HPDE6-E6E7 (cell line): ENCODE data around the gene TNS3.

Source experiments
- DNase-seq: peaks from one replicate; pipeline ENCODE4 v3.0.0; 2011; ENCODE audit warnings: missing footprints; ENCODE audit errors: extremely low spot score

TNS3 gene

GRCh38 chr7:47506382-47507339 is 75.2 kb downstream of the TNS3 start:
- no peak for DNase-seq

- DNase-seq: no peak
Measured at GRCh38 chr7:47505312-47506007, 76.5 kb downstream of the TNS3 start.

DNA sequence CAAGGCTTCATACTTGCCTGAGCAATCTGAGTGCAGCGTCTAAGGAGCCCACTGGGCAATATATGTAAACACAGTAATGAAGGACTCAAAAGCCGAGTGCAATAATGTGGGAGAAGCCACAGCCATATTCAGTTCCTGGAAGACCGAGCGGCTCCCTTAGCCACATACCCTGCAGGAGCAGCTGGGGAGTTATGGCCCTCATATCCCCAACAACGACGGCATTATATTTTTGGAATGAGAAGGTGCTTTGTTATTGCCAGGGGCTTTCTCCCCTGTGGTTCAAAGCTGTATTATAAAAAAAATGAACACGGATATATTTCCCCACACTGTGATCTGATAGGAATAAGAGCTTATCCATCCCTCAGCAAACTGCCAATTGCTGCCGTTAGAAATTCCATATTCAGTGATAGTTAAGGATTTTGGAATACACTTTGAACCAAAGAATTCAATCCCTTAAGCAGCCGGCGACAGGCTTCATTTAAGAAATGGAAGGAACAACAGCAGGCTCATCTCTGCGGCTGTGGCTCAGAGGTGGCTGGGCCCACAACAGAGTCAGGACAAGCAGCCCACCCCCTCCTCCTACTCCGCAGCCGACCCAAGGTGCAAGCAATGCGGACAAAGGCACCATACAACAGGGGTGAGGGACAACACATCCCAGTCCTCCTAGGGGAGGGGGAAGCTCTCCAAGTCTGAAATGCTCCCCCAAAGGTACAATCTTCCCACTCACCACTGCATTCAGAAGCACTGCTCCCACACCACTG is 77.2 kb downstream of the TNS3 start:
- no peak for DNase-seq

- no peak for DNase-seq
Measured at GRCh38 chr7:47503281-47503680, 78.6 kb downstream of the TNS3 start.

DNA sequence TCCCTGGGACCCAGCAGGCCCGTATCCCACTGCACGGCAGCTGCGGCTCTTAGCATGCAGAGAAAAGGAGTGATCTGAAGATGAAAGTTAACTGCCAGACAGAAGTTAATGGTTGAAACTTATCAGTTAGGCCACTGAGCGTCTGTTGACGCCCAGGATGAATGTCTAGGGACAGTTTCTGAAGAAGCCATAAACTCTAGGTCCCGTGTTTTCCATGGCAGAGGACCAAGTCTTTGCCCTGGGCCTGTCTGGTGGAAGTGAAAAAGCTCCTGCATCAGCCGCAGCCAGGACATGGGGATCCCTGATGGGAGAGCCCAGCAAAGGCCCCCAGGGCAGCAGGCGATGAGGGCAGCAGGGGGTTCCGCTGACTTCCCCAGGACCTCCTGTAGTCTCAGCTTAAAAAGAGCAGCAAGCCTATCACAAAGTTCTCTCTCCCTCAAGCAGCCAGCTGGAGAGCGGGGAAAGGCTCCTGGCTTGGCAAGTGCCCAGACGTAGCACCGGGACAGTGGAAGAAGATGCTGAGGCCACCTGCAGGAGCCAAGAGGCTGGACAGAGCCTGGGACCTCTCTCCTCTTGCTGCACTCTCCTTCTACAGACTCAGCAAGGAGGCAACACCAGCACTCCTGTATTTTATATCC is 79.6 kb downstream of the TNS3 start:
- no peak for DNase-seq

DNA sequence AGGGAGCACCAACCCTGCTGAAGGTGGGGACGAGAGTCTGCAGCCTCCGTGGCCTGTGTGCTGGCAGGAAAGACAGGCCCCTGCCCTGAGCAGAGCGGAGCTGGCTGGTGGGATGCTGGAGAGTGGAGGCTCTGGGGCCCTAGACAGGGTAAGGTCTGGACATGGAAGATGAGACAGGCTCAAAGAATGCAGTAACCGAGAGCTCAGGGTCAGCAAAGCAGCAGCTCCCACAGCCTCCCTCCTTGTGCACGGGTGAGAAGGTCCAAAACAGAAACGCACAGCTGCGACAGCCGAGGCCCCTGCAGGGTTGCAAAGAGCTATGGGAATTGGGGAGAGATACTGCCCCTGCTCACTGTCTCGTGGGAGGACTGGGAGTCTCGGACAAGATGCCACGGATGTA is 80.5 kb downstream of the TNS3 start:
- DNase-seq: no peak

- DNase-seq: no peak
Measured at GRCh38 chr7:47500103-47500563, 81.8 kb downstream of the TNS3 start.

DNA sequence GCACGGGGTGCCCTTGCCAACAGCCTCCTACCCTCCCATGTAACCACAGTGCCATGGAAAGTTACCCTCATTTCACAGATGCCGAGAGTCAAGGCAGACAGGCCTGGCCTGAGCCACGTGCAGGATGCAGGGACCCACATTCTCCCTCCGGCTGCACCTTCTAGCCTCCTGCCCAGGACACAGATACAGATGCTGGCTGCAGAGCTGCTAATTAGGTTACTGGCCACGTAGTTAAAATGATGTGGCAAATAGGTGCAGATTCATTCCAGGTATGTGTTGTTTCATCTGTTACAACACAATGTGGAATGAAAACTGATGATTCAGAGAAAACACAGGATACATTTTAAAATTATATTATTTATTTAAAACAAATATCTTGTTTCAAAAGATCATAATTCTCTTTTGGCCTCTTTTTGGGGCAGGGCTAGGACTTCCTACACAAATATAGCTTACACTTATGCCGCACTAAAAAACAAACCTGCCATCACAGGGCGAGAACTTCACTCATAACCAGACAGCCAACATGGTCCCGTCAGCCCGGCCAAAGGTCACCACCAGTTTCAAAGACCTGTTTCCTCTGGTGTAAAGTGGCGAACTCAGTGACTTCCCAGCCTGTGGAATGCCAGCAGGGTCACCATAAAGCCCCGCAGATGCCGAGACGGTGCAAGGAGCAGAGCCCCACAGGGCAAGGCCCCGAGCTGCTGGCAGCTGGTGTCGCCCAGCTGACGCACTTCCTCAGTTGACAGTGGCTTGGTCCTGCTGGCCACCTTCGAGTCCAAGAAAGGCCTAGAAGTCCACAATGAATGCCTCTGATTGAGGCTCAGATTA is 83.5 kb downstream of the TNS3 start:
- DNase-seq: no peak

DNA sequence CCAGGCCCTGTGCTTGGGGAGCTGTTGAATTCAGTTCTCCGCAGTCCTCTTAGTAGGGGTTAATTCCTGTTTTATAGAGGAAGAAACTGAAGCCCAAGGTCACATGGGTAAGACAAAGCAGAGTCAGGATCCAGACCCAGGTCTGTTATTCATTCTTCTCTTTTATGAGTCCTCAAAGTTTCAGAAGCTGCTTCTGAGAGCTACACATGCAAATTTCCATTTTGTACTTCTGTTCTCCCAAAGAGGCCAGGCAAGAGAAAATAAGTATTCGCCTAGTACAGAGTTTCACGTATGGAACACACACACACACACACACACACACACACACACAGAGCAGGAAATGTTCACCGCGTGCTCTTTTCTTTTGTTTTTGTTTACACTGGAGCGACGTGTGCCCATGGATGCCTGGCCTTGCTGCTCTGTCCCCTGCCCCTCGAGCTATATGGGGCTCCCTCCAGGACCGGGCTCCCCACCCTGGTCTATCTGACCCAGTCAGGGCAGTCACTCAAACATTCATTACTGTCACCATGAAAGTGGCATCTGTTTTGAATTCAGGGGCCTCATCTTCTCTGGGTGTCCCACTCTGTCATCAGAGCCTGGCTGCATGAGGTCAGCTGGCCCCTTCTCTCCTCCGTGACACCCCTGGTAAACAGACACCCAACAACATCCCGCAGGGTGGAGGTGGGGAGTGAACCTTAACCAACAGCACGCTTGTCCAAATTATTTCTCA is 84.4 kb downstream of the TNS3 start:
- DNase-seq: no peak

GRCh38 chr7:47496666-47497065 is 85.2 kb downstream of the TNS3 start:
- DNase-seq: no peak

DNA sequence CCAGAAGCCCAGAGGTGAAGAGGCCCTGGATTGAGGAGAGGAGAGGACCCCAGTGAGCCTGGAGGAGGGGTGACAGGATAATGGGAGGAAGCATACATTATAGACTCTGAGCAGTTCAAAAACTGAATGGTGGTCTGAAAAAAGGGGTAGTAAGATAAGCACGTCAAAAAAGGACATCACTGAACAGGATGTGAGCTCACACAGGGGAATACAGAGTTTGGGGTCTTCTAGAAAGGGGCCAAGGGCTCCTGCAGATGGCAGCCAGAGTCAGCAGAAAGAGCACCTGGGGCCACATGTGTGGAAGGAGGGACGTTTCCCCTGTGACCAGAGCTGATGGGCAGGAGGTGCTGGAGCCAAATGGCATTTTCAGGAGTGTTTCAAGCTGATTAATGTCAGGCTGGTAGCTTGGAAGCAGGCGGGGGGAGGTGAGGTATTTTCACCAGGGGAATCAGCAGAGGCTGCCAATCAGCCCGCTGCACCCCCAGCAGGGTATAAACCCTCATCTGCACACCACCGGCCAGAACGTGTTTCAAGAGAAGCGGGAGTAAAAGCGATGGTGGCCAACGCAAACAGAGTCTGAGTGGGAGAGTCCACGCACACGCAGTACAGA is 85.8 kb downstream of the TNS3 start:
- no peak for DNase-seq

- DNase-seq: no peak
Measured at GRCh38 chr7:47493976-47494911, 87.7 kb downstream of the TNS3 start.

DNA sequence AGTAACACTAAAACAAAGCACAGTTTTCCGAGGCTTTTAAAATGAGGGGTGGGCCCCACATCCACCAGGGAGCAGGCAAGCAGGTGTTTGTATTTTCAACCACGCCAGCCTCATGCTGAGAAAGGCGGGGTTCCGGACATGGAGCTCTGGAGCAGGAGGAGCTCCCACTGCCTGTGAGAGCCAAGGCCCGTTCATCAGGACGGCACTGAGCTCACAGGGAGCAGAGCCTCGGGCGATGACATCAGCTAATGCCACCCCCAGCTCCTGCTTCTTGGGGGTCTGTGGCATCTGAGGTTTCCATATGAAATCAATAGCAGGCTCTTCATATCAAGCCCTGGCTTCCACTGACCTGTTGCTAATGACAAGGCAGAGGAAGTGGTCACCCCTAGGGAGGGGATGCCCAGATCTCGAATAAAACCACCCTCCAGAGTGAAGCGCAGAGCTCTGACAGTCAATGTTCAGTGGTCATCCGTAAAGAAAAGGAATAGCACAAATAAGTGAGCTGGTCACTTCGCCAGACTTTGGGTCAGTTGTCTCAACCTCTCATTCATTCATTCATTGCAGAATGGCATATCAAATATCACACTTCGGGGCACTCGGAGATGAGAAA is 89.1 kb downstream of the TNS3 start:
- no peak for DNase-seq

DNA sequence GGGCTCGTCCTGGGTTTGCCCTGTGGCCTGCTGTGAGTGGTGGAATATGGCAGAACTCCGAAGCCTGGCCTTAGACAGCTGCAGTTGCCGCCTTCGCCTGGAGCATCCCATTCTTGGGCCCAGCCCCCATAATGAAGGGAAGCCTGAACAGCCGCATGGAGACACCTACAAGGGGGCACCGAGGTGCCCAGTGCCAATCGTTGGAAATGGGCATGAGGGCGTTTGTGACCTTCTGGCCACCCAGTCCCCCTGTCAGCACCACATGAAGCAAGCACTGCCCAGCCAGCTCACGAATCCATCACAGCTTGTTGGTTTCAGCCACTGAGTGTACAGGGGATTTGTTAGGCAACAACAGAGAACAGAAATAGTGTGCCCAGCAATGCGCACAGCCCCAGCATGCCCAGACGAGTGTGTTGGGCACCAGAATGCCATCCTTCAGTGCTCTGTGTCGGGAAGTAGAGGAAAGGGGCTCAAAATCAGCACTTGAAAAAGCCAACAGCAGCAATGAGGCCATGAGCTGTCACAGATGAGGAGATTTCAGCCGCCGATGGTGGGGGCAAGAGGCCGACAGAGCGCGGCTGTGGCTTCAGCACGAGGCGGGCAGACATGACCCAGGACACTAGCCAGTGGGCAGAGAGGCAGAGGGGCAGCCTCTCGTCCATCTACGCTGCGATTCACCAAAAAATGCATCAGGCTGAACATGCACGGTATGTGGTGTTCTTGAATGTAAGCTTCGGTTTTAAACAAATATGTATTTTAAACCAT is 91.2 kb downstream of the TNS3 start:
- no peak for DNase-seq

GRCh38 chr7:47489624-47490023 is 92.3 kb downstream of the TNS3 start:
- no peak for DNase-seq

GRCh38 chr7:47488969-47489342 is 93.0 kb downstream of the TNS3 start:
- no peak for DNase-seq

DNA sequence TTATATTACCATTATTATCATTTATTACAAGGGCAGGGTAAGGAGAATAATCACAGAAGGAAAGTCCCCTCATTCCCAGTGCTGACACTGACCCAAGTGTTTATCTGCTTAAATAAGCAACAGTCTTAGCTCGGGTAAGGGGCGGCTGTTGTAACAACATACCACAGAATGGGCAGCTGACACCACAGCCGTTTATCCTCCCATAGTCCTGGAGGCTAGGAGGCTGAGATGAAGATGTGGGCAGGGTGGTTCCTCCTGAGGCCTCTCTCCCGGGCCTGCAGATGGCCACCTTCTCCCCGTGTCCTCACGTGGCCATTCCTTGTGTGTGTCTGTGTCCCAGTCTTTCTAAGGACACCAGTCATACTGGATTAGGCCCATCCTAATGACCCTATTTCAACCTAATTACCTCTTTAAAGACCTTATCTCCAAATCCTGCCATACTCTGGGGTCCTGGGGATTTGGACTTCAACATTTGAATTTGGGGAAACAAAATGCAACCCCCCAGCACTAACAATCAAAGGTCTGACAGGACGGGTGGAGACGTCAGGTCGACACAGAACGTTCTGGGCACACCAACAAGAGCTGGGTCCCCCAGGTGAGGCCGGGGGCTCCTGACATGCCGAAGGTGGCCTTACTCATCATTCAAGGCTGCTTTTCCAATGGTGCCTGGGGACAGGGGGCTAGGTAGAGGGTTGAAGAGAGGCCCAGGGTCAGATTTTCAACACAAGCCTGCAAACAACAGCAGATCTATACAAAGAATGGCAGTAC is 93.5 kb downstream of the TNS3 start:
- no peak for DNase-seq
